Pancreas (tissue), 10 donors: Measurements from ENCODE around the gene RAI1. TPM values are rescaled to one million over a fixed set of nuclear protein-coding genes. Genes with fewer than 3 reads are reported as not detected.

Source experiments
- ATAC-seq, 4 donors: fragments of 200-7000 bp; cut with Tn5 transposase; one replicate each; pipeline versions ENCODE4 v1.8.0 to v1.9.1; 2020; ENCODE audit warnings: mild to moderate bottlenecking in 4 of 4, moderate library complexity in 4 of 4
- DNase-seq, 6 donors: peaks; one replicate each; pipeline ENCODE4 v3.0.0-alpha.2; 2020
- FAIRE-seq: peaks from 2 replicates; lab custom pipeline; 2012; peaks lifted over from hg19 to GRCh38; lab: Jason Lieb, UNC
- H3K27ac ChIP-seq, 4 donors: fragments of 200-600 bp; sonication (generic); 1 replicate in 3 of 4; 2 replicates in 1 of 4; pipeline versions ENCODE4 v1.5.0 to v1.8.0; 2020
- H3K27me3 ChIP-seq, 4 donors: fragments of 200-600 bp; one replicate each; pipeline ENCODE4 v1.8.0; 2021
- H3K36me3 ChIP-seq, 3 donors: fragments of 200-600 bp; sonication (generic) in 1 of 3; one replicate each; pipeline versions ENCODE4 v1.5.0 to v1.8.0; 2020 to 2021
- H3K4me1 ChIP-seq, 3 donors: fragments of 200-600 bp; one replicate each; pipeline ENCODE4 v1.8.0; 2021
- H3K4me3 ChIP-seq, 4 donors: fragments of 200-600 bp; sonication (generic) in 2 of 4; one replicate each; pipeline versions ENCODE4 v1.5.0 to v1.8.0; 2020 to 2021
- H3K9me3 ChIP-seq, 4 donors: fragments of 200-600 bp; one replicate each; pipeline ENCODE4 v1.8.0; 2021
- CTCF ChIP-seq, 4 donors: fragments of 200-600 bp; sonication (generic) in 3 of 4; IDR thresholded peaks; one replicate each; pipeline versions ENCODE4 v1.5.0 to v1.8.0; 2021; ENCODE audit warnings: antibody characterized with exemption in 4 of 4
- WGBS, 2 donors: extraction: QIAGEN DNeasy Blood & Tissue Kit; methylation state at CpG; one replicate each; pipeline ENCODE4 v1.1.7; 2013; 5-methylcytosine and 5-hydroxymethylcytosine counted together
- intact Hi-C, 3 donors: fragments of 100-400 bp; cut with DNase I; formaldehyde crosslinking; loops; one replicate each; pipeline versions ENCODE4 v1.11.1 to v1.14.2; 2022
- polyA plus RNA-seq, 2 donors: library from polyadenylated mRNA; stranded (reverse); fragments of 200-250 nt; gene quantifications; one replicate each; pipeline ENCODE4 v1.2.3, GENCODE V29; 2013
- total RNA-seq, 6 donors: library from RNA; stranded (reverse); fragmentation: NEBNext Ultra II Directional in 4 of 6; extraction: Animal tissue kit (Norgen Biotek cat#: 25700) in 4 of 6; gene quantifications; one replicate each; pipeline versions ENCODE4 v1.2.1 to v1.2.4, GENCODE V29; 2021 to 2023
- donor health status: healthy with polysubstance abuse.
- donor health status: DM: no; HTN: no; CAD: no; lungs with moderate emphysema.
- donor health status: DM: no; HTN: no; CAD: no.
- donor health status: control.
- donor health status: control.
- donor health status: Bipolar disorder and iron deficiency.
- donor health status: DM: yes; HTN: yes; CAD: no.
- donor health status: DM: no; HTN: no; CAD: no.
- donor health status: DM: no; HTN: no; CAD: no.
- donor health status: DM: yes; HTN: yes; CAD: no.

The RAI1 gene
- total and polyA plus RNA-seq, 8 donors: 12.1 to 23.9 (median 16.7) TPM

GRCh38 chr17:17844079-17844478, 162.8 kb downstream of the RAI1 start:
- TF ChIP-seq CTCF (IDR thresholded peaks at IDR 0.05): no peak
- 89 to 91% methylated on average over 7 of the region's 7 CpGs for WGBS, 2 donors
- DNase-seq (peak in 1 of 6 donors; percentile 69), FAIRE-seq (no peak), ATAC-seq (no peak)
- H3K9me3 ChIP-seq: no peaks in the 10 kb centered on the region
- H3K4me3 ChIP-seq: no peak overlapping the region
- H3K27me3 ChIP-seq: no peaks in the 10 kb centered on the region
- H3K27ac ChIP-seq: no peak overlapping the region
- H3K36me3 ChIP-seq: peaks cover 0 to 8% (median 0%) of the 10 kb centered on the region in 3 donors
- H3K4me1 ChIP-seq: peaks cover 19 to 36% (median 30%) of the 10 kb centered on the region in 3 donors
- intact Hi-C loops: no loop called here

- H3K36me3 ChIP-seq: peaks cover 0 to 8% (median 0%) of the 10 kb centered on the region in 3 donors
- ATAC-seq: no peak
- DNase-seq: no peak
- peaks cover 19 to 36% (median 26%) of the 10 kb centered on the region in 3 donors for H3K4me1 ChIP-seq
- no peak overlapping the region for H3K27ac ChIP-seq
- TF ChIP-seq CTCF (IDR thresholded peaks at IDR 0.05): no peak
- no peaks in the 10 kb centered on the region for H3K27me3 ChIP-seq
- FAIRE-seq: no peak
- no peaks in the 10 kb centered on the region for H3K9me3 ChIP-seq
- WGBS, 2 donors: 94 to 99% methylated on average over 6 of the region's 6 CpGs
- no peak overlapping the region for H3K4me3 ChIP-seq
- intact Hi-C loops: no loop called here
Observed at GRCh38 chr17:17844500-17844899, 163.2 kb downstream of the RAI1 start.

- 86 to 90% methylated on average over 13 of the region's 13 CpGs for WGBS, 2 donors
- H3K4me3 ChIP-seq: no peak overlapping the region
- H3K9me3 ChIP-seq: no peaks in the 10 kb centered on the region
- no peak for ATAC-seq
- H3K36me3 ChIP-seq: peaks cover 0 to 8% (median 0%) of the 10 kb centered on the region in 3 donors
- peaks cover 19 to 36% (median 24%) of the 10 kb centered on the region in 3 donors for H3K4me1 ChIP-seq
- H3K27ac ChIP-seq: no peak overlapping the region
- no peak for TF ChIP-seq CTCF (IDR thresholded peaks at IDR 0.05)
- peak in 1 of 6 donors; percentile 71 for DNase-seq
- no peaks in the 10 kb centered on the region for H3K27me3 ChIP-seq
- intact Hi-C loops: no loop called here
- no peak for FAIRE-seq
Observed at GRCh38 chr17:17845046-17845775, 164.0 kb downstream of the RAI1 start.

GRCh38 chr17:17846003-17846402, 164.7 kb downstream of the RAI1 start:
- H3K27me3 ChIP-seq: no peaks in the 10 kb centered on the region
- no peaks in the 10 kb centered on the region for H3K9me3 ChIP-seq
- peaks cover 13 to 30% (median 17%) of the 10 kb centered on the region in 3 donors for H3K4me1 ChIP-seq
- no peak for FAIRE-seq
- intact Hi-C loops: no loop called here
- WGBS, 2 donors: 90 to 91% methylated on average over 8 of the region's 8 CpGs
- no peak for TF ChIP-seq CTCF (IDR thresholded peaks at IDR 0.05)
- H3K36me3 ChIP-seq: peaks cover 0 to 8% (median 0%) of the 10 kb centered on the region in 3 donors
- H3K4me3 ChIP-seq: no peak overlapping the region
- no peak overlapping the region for H3K27ac ChIP-seq
- ATAC-seq: no peak
- DNase-seq: no peak

- TF ChIP-seq CTCF (IDR thresholded peaks at IDR 0.05): no peak
- 90 to 92% methylated on average over 8 of the region's 8 CpGs for WGBS, 2 donors
- Histone ChIP-seq H3K9me3 (no peaks in the 10 kb centered on the region), H3K27me3 (no peaks in the 10 kb centered on the region), H3K36me3 (peaks cover 0 to 8% (median 0%) of the 10 kb centered on the region in 3 donors), H3K4me1 (peaks cover 7 to 24% (median 12%) of the 10 kb centered on the region in 3 donors), H3K4me3 (no peak overlapping the region), H3K27ac (no peak overlapping the region)
- ATAC-seq (no peak), DNase-seq (no peak), FAIRE-seq (no peak)
- intact Hi-C loops: no loop called here
Observed at GRCh38 chr17:17846645-17847044, 165.4 kb downstream of the RAI1 start.
